Measurements from ENCODE around the gene GPR37.

DNA sequence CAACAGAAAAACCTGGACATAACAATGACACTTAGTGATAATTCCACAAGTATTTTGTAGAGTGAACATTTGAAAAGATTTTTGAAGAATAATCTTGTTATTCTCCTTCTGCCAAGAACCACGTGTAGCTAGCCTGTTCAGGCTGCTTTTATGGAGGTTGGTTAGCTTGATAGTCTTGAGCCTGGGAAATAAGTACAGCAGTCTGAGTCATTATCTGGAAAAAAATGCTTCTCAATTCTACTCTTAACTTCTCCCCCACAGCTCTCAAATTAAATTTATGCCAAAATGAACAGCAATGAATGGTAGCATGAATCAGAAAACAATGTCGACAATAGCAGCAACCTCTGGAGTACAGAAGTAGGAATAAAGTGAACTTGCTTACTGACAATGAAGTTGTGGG lies 63.2 kb downstream of the GPR37 start:
- TF ChIP-seq, protein P1, sequence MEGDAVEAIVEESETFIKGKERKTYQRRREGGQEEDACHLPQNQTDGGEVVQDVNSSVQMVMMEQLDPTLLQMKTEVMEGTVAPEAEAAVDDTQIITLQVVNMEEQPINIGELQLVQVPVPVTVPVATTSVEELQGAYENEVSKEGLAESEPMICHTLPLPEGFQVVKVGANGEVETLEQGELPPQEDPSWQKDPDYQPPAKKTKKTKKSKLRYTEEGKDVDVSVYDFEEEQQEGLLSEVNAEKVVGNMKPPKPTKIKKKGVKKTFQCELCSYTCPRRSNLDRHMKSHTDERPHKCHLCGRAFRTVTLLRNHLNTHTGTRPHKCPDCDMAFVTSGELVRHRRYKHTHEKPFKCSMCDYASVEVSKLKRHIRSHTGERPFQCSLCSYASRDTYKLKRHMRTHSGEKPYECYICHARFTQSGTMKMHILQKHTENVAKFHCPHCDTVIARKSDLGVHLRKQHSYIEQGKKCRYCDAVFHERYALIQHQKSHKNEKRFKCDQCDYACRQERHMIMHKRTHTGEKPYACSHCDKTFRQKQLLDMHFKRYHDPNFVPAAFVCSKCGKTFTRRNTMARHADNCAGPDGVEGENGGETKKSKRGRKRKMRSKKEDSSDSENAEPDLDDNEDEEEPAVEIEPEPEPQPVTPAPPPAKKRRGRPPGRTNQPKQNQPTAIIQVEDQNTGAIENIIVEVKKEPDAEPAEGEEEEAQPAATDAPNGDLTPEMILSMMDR (IDR thresholded peaks at IDR 0.05; ENCODE audit: low read length), result no peak
- TF ChIP-seq EZH2phosphoT487 (IDR thresholded peaks at IDR 0.05; ENCODE audit: low read length) (no peak), EZH2 (optimal IDR thresholded peaks at IDR 0.05; ENCODE audit: low read depth, low read length) (no peak)
